Chondrocyte (in vitro differentiated cells): ENCODE results near the gene TRIM71. TPM values are rescaled to one million over a fixed set of nuclear protein-coding genes. Genes with fewer than 3 reads are reported as not detected.

Experiments
- DNase-seq: peaks from one replicate; pipeline ENCODE4 v3.0.0; 2021; ENCODE audit warnings: mixed read lengths, low spot score
- H3K27ac Mint-ChIP-seq: one replicate; pipeline ENCODE4 v1.8.0; 2021; ENCODE audit warnings: mild to moderate bottlenecking, moderate library complexity, mixed read lengths; ENCODE audit not compliant: unreplicated experiment
- H3K27me3 Mint-ChIP-seq: 2 replicates; pipeline ENCODE4 v1.8.0; 2021; ENCODE audit warnings: low read depth, mixed read lengths
- H3K36me3 Mint-ChIP-seq: 2 replicates; pipeline ENCODE4 v1.8.0; 2021; ENCODE audit warnings: low read depth, mixed read lengths
- H3K4me1 Mint-ChIP-seq: 2 replicates; pipeline ENCODE4 v1.8.0; 2021; ENCODE audit warnings: low read depth, mild to moderate bottlenecking, mixed read lengths
- H3K4me3 Mint-ChIP-seq: one replicate; pipeline ENCODE4 v1.8.0; 2021; ENCODE audit warnings: mild to moderate bottlenecking, moderate library complexity, mixed read lengths; ENCODE audit not compliant: unreplicated experiment
- H3K9me3 Mint-ChIP-seq: 2 replicates; pipeline ENCODE4 v1.8.0; 2021; ENCODE audit warnings: low read depth, mixed read lengths
- CTCF ChIP-seq: fragments of 200-600 bp; sonication (generic); IDR thresholded peaks from 2 replicates; pipeline ENCODE4 v1.5.0; 2021; ENCODE audit warnings: antibody characterized with exemption, mild to moderate bottlenecking, moderate library complexity
- total RNA-seq: library from RNA; stranded (reverse); gene quantifications from 3 replicates; pipeline ENCODE4 v1.2.1, GENCODE V29; 2021

TRIM71 gene
- total RNA-seq, 1 donor from 2014 or later, result 0.05 TPM

GRCh38 chr3:32837366-32837765, 19.6 kb downstream of the TRIM71 start:
- H3K36me3 Mint-ChIP-seq, result no peaks in the 10 kb centered on the region
- no peak overlapping the region for H3K4me3 Mint-ChIP-seq
- no peaks in the 10 kb centered on the region for H3K9me3 Mint-ChIP-seq
- peaks cover 24% of the 10 kb centered on the region for H3K27me3 Mint-ChIP-seq
- peaks cover 5% of the 10 kb centered on the region for H3K4me1 Mint-ChIP-seq
- no peak for TF ChIP-seq CTCF
- DNase-seq, result no peak
- no peak overlapping the region for H3K27ac Mint-ChIP-seq

- H3K27ac Mint-ChIP-seq, result no peak overlapping the region
- peaks cover 23% of the 10 kb centered on the region for H3K27me3 Mint-ChIP-seq
- TF ChIP-seq CTCF, result no peak
- H3K9me3 Mint-ChIP-seq, result no peaks in the 10 kb centered on the region
- H3K4me1 Mint-ChIP-seq, result peaks cover 6% of the 10 kb centered on the region
- no peaks in the 10 kb centered on the region for H3K36me3 Mint-ChIP-seq
- H3K4me3 Mint-ChIP-seq, result no peak overlapping the region
- DNase-seq, result no peak
Measured at GRCh38 chr3:32837789-32838188, 20.0 kb downstream of the TRIM71 start.

- DNase-seq, result no peak
- Mint-ChIP-seq H3K36me3 (no peaks in the 10 kb centered on the region), H3K27me3 (peaks cover 16% of the 10 kb centered on the region), H3K9me3 (no peaks in the 10 kb centered on the region), H3K4me1 (peaks cover 6% of the 10 kb centered on the region), H3K4me3 (no peak overlapping the region), H3K27ac (no peak overlapping the region)
- TF ChIP-seq CTCF, result no peak
Measured at GRCh38 chr3:32839714-32840085, 21.9 kb downstream of the TRIM71 start.

- H3K4me1 Mint-ChIP-seq, result peaks cover 6% of the 10 kb centered on the region
- H3K27ac Mint-ChIP-seq, result no peak overlapping the region
- no peak for TF ChIP-seq CTCF
- DNase-seq, result no peak
- H3K9me3 Mint-ChIP-seq, result no peaks in the 10 kb centered on the region
- no peak overlapping the region for H3K4me3 Mint-ChIP-seq
- H3K36me3 Mint-ChIP-seq, result no peaks in the 10 kb centered on the region
- peaks cover 11% of the 10 kb centered on the region for H3K27me3 Mint-ChIP-seq
Measured at GRCh38 chr3:32840086-32840841, 22.5 kb downstream of the TRIM71 start.

- Mint-ChIP-seq H3K4me1 (peaks cover 6% of the 10 kb centered on the region), H3K4me3 (no peak overlapping the region), H3K36me3 (no peaks in the 10 kb centered on the region), H3K27me3 (peaks cover 5% of the 10 kb centered on the region), H3K27ac (no peak overlapping the region), H3K9me3 (no peaks in the 10 kb centered on the region)
- DNase-seq, result no peak
- TF ChIP-seq CTCF, result no peak
Measured at GRCh38 chr3:32841341-32841740, 23.5 kb downstream of the TRIM71 start.
